ENCODE results near the gene SEC24D.

The SEC24D gene

DNA sequence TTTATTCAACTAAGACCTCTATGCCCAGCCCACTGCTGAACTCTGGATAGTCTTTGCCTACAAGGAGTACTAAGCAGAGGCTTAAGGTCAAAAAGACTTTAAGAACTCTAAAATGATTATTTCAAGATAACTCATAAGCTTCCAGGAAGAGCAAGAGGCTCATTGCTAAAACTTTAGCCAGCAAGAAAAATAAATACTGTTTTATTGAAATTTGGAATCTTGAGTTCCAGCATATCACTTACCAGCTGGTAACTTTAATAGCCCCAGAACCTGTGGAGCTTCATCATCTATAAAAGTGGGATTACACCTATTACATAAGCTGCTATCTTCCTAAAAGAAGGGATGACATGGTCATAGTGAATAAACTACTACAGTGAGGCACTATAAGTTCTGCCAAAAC, 47.0 kb downstream of the SEC24D start:
- Histone ChIP-seq H3K27ac (ENCODE audit: extremely low read depth, low read depth, low read length) (no peak overlapping the region), H3K4me3 (ENCODE audit: low read depth, low read length) (no peak overlapping the region), H3K36me3 (ENCODE audit: control insufficient read depth in 2 of 2, insufficient read depth in 1 of 2, low read length in 2 of 2) (no peaks in the 10 kb centered on the region), H3K4me1 (ENCODE audit: control insufficient read depth, insufficient read depth, low read length) (peaks cover 4% of the 10 kb centered on the region), H3K9me3 (ENCODE audit: control insufficient read depth, insufficient read depth, low read depth, low read length) (no peaks in the 10 kb centered on the region)
- ChIA-PET CTCF (interaction anchor here (0.6 to 0.9 kb wide), 3 partner anchors 124 to 258 kb away, joined by 3 to 5 read pairs (median 3); no protein-coding TSS in a partner anchor), POLR2A (no interaction called here)
- TF ChIP-seq OVOL3 (tag by site-specific recombination; IDR thresholded peaks at IDR 0.05), result no peak
- TF ChIP-seq ZFP3 (tag by site-specific recombination; IDR thresholded peaks at IDR 0.05; ENCODE audit: low read depth), result no peak
- no peak for TF ChIP-seq ZNF785 (tag by site-specific recombination; IDR thresholded peaks at IDR 0.05)
- no peak for TF ChIP-seq ZNF202 (tag by site-specific recombination; IDR thresholded peaks at IDR 0.05; ENCODE audit: borderline replicate concordance)
- no peak for TF ChIP-seq KLF16 (tag by site-specific recombination; IDR thresholded peaks at IDR 0.05)
- TF ChIP-seq BCL11A (tag by site-specific recombination; IDR thresholded peaks at IDR 0.05; ENCODE audit: low read depth), result no peak
- TF ChIP-seq HOXA7 (CRISPR knock-in tag; IDR thresholded peaks at IDR 0.05; ENCODE audit: borderline replicate concordance), result no peak
- no peak for TF ChIP-seq ZNF549 (tag by site-specific recombination; IDR thresholded peaks at IDR 0.05)
- TF ChIP-seq ZNF426 (tag by site-specific recombination; IDR thresholded peaks at IDR 0.05), result no peak

DNA sequence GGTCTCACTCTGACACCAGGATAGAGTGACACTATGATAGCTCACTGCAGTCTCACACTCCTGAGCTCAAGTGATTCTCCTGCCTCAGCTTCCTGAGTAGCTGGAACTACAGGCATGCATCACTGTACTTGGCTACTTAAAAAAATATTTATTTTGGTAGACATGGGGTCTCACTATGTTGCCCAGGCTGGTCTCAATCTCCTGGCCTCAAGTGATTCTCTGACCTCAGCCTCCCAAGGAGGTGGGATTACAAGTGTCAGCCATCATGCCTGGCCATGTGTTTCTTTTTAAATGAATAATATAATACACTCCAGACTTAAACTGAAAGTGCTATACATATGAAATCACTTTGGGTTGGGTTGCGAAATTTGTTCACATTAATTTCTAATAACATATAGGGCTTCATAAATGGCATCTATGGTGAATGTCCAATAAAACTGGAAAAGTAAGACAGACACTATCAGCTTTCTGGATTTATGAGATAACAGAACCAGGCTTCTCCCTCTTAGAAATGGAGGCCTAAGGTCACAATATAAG, 48.0 kb downstream of the SEC24D start:
- ChIA-PET CTCF (no interaction called here), POLR2A (no interaction called here)
- Histone ChIP-seq H3K4me3 (ENCODE audit: low read depth, low read length) (no peak overlapping the region), H3K9me3 (ENCODE audit: control insufficient read depth, insufficient read depth, low read depth, low read length) (no peaks in the 10 kb centered on the region), H3K4me1 (ENCODE audit: control insufficient read depth, insufficient read depth, low read length) (peaks cover 4% of the 10 kb centered on the region), H3K27ac (ENCODE audit: extremely low read depth, low read depth, low read length) (no peak overlapping the region), H3K36me3 (ENCODE audit: control insufficient read depth in 2 of 2, insufficient read depth in 1 of 2, low read length in 2 of 2) (peaks cover 0 to 4% of the 10 kb centered on the region in 2 experiments; a peak in 1 of 3 replicates)
- TF ChIP-seq YY1 (tag by site-specific recombination; IDR thresholded peaks at IDR 0.05) (no peak), ZNF324 (tag by site-specific recombination; IDR thresholded peaks at IDR 0.05) (no peak), ZNF76 (tag by site-specific recombination; IDR thresholded peaks at IDR 0.05; ENCODE audit: borderline replicate concordance, low read depth) (no peak), ZNF791 (tag by site-specific recombination; IDR thresholded peaks at IDR 0.05) (no peak), ZNF658 (tag by site-specific recombination; IDR thresholded peaks at IDR 0.05) (no peak), ZBTB17 (tag by site-specific recombination; IDR thresholded peaks at IDR 0.05) (no peak), ZNF544 (tag by site-specific recombination; IDR thresholded peaks at IDR 0.05) (no peak), ZNF391 (tag by site-specific recombination; IDR thresholded peaks at IDR 0.05; ENCODE audit: borderline replicate concordance, low read depth) (no peak), REST (tag by site-specific recombination; IDR thresholded peaks at IDR 0.05) (no peak), ZNF24 (tag by site-specific recombination; IDR thresholded peaks at IDR 0.05) (no peak), ZNF677 (tag by site-specific recombination; IDR thresholded peaks at IDR 0.05) (no peak), RBAK (tag by site-specific recombination; IDR thresholded peaks at IDR 0.05) (no peak), ZNF792 (tag by site-specific recombination; IDR thresholded peaks at IDR 0.05) (no peak)
- TF ChIP-seq, protein P1, sequence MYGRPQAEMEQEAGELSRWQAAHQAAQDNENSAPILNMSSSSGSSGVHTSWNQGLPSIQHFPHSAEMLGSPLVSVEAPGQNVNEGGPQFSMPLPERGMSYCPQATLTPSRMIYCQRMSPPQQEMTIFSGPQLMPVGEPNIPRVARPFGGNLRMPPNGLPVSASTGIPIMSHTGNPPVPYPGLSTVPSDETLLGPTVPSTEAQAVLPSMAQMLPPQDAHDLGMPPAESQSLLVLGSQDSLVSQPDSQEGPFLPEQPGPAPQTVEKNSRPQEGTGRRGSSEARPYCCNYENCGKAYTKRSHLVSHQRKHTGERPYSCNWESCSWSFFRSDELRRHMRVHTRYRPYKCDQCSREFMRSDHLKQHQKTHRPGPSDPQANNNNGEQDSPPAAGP (tag by site-specific recombination; IDR thresholded peaks at IDR 0.05), result no peak
- TF ChIP-seq, protein P2, sequence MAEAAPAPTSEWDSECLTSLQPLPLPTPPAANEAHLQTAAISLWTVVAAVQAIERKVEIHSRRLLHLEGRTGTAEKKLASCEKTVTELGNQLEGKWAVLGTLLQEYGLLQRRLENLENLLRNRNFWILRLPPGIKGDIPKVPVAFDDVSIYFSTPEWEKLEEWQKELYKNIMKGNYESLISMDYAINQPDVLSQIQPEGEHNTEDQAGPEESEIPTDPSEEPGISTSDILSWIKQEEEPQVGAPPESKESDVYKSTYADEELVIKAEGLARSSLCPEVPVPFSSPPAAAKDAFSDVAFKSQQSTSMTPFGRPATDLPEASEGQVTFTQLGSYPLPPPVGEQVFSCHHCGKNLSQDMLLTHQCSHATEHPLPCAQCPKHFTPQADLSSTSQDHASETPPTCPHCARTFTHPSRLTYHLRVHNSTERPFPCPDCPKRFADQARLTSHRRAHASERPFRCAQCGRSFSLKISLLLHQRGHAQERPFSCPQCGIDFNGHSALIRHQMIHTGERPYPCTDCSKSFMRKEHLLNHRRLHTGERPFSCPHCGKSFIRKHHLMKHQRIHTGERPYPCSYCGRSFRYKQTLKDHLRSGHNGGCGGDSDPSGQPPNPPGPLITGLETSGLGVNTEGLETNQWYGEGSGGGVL (tag by site-specific recombination; IDR thresholded peaks at IDR 0.05), result no peak
- TF ChIP-seq, protein P3, sequence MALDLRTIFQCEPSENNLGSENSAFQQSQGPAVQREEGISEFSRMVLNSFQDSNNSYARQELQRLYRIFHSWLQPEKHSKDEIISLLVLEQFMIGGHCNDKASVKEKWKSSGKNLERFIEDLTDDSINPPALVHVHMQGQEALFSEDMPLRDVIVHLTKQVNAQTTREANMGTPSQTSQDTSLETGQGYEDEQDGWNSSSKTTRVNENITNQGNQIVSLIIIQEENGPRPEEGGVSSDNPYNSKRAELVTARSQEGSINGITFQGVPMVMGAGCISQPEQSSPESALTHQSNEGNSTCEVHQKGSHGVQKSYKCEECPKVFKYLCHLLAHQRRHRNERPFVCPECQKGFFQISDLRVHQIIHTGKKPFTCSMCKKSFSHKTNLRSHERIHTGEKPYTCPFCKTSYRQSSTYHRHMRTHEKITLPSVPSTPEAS (tag by site-specific recombination; IDR thresholded peaks at IDR 0.05), result no peak

Measured in HEK293 (cell line).